HG03571 (cell line): Measurements from ENCODE around the gene ASCC2.

Source experiments
- ATAC-seq: cut with Tn5 transposase; IDR thresholded peaks from one replicate; pipeline ENCODE4 v1.9.1; 2021; ENCODE audit not compliant: unreplicated experiment

ASCC2 gene

DNA sequence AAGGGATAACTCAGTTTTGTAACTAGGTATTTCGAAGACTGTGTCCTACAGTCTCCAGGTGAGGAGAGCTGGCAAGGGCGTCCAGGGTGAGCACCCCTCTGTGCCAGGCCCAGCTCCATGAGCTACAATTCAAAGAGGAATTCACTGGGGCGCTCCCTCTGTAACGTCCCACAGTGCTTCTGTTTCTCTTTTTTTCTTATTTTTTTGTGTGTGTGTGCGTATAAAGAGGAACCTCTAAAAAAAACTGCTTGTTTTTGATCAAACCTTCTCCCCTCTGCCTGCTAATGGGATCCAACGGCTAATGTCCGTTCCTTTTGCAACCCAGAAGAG lies 17.1 kb downstream of the ASCC2 start:
- ATAC-seq: no peak

GRCh38 chr22:29819501-29819900 lies 18.6 kb downstream of the ASCC2 start:
- no peak for ATAC-seq

DNA sequence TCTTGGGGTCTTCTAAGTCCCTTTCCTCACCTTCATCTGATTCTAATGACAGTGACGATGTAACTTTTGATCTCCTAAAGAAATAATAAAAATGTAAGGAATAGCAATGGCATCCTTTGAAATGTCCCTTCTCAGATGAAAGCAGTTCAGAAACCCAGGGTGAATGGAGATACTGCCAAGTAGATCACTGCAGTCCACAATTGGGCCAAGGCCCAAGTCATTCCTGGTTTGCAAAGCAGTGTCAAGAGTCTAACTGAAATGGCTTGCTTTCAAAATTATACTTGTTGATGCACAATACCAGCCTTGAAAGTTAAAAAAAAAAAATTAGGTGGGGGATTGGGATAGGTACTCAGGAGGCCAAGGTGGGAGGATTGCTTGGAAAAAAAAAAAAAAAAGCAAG lies 20.4 kb downstream of the ASCC2 start:
- no peak for ATAC-seq

DNA sequence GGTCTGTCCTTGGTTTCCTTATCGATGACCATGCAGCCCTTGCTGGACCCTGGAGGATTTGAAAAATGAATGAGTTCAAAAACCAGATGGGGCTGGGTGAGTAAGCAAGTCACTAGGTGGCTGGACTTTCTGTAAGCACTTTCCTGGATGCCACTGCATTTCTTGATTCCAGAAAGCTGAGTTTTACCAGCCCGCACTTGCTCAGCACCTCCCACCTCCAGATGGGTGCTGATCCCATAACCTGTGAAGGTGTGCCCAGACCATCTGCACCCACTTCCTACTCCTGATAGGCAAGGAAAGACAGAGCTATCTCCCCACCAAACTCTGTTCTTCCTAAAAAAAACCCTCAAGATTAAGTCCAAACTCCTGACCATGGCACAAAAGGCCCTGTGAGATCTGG lies 21.1 kb downstream of the ASCC2 start:
- no peak for ATAC-seq

DNA sequence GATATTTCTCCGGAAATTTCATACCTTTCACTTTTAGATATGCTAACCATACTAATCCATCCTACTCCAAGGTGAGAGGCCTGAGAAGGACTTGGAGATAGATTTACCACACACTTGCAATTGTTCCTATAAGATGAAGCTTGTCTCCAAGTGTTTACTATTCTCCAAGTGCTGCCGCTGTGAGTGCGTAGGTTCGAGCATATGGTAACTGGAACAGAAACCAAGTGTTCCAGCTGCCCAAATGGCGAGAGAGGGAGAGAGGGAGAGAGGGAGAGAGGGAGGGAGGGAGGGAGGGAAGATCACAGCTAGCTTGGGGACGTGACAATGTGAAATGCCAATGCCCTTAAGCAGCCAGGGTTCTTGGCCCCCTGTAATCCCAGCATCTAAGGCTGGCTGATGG lies 21.5 kb downstream of the ASCC2 start:
- ATAC-seq: no peak

DNA sequence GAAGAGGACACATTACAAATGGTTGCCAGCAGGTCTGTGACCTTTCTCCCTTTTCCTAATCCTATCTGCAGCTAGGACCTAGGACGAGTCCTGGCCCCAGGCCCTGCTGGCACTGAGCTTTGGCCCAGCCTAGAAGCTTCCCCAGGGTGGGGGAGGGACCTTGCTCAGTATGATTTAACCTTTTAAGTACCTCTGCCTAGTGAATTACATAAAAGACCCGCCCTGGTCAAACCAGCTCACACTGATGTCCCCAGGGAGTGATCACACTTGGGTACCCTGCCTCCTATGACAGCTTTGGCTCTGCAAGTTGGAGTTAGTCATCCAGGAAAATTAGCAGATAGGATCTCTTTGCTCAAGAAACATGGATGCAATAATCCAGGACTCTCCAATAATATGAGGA lies 21.9 kb downstream of the ASCC2 start:
- no peak for ATAC-seq

DNA sequence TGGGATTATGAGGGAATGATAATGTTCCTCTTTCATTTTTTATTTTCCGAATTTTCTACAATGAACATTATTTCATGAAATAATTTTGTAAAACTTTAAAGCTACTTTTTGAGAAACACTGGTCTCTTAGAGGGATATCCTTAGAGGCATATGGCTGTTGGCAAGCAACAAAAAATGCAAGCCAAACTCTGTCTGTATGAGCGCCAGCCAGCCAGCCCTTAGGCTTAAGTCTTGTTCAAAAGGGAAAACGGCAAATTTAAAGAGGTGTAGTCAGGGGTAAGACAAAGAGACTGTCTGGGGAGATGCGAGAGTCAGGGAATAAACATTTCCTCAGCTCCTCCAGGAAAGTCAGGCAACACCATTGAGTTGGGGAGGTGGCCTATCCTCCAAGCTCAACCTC lies 22.5 kb downstream of the ASCC2 start:
- ATAC-seq: no peak

GRCh38 chr22:29814003-29814402 lies 24.1 kb downstream of the ASCC2 start:
- no peak for ATAC-seq

DNA sequence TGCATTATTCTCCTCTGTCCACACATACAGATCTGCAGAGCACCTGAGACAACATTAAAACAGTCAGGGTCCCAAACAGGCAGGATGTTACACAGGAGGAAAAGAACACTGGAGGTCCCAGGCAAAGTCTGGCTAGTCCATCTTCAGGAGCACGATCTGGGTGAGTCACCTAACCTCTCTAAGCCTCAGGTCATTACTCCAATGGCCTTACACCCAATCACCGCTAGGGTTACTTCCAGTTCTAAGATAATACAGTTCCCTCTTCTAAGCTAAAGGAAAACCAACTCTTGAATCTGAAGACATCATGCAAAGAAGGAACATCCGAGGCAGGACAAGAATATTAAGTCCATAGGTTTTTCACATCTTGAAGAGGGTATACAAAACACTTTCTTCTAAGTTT lies 24.5 kb downstream of the ASCC2 start:
- ATAC-seq: no peak

GRCh38 chr22:29813126-29813525 lies 24.9 kb downstream of the ASCC2 start:
- ATAC-seq: no peak

DNA sequence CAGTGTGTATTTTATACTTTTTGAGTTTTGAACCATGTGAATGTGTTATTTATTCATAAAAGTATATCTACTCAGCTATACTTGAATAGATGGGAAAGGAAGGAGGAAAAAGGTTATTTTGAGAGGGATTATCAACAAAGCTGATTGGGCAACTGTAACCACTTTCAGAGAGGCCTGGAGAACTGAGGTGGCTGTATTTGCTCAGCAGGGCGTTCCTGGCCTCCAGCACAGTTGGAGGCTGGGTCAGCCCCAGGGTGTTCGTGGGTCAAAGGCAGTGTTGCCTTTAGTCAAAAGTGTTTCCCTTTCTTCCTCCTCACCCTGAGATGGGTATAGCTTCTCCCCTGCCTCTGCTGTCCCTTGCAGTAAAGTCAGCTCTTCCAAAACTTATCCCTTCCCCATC lies 26.7 kb downstream of the ASCC2 start:
- ATAC-seq: no peak

- ATAC-seq: no peak
Measured at GRCh38 chr22:29810216-29810615, 27.9 kb downstream of the ASCC2 start.

GRCh38 chr22:29806196-29806595 lies 31.9 kb downstream of the ASCC2 start:
- no peak for ATAC-seq

DNA sequence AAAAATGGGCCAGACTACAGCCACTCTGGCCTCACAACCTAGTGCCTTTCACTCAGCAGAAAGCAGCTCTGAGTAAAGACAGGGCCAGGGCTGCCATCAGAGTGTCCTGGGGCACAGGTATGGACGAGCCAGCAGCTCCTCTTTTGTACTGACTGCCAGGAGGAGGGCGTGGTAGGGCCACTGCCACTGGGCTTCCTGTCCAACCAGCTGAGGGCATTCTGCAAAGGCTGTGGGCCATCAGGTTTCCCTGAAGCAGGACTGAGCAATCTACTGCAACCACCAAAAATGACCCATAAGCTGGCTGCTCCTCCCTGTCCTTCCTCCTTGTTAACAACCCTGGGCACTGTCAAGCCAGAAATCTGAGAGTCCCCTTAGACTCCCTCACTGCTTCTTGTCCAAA lies 33.1 kb downstream of the ASCC2 start:
- ATAC-seq: no peak

DNA sequence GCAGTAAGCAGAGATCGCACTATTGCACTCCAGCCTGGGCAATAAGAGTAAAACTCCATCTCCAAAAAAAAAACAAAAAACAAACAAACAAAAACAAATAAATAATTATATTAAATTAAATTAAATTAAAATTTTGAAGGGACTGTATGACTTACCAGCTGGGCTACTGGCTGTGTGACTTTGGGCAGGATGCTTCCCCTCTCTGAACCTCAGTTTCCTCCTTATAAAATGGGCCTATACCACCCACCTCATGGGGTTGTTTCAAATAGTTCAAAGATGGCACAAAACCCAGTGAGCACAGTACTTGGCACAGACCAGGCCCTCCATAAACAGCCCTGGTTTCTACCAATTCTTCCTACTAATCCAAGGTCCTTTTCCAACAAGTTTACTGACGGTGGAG lies 34.9 kb downstream of the ASCC2 start:
- no peak for ATAC-seq

DNA sequence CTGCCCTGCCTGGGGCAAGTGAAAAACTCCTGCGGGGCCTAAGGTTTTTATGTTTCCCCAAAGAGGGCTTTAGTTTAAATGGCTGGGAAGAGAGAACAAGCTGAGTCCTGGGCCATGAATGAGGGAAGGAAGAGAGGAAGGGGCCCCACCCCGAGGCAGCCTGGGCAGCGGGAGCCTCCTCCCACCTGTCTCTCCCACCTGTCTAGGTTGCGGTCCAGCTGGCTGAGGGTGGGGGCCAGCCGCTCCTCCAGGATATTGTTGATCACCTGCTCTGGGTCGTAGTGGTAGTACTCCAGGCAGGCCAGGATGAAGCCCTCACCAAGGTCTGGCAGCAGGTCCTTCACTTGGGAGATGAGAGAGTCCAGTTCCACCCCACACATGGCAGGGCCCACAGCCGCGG lies 36.3 kb downstream of the ASCC2 start:
- ATAC-seq: no peak

- no peak for ATAC-seq
Measured at GRCh38 chr22:29801153-29801552, 36.9 kb downstream of the ASCC2 start.

- ATAC-seq: no peak
Measured at GRCh38 chr22:29799217-29799680, 38.8 kb downstream of the ASCC2 start.

- no peak for ATAC-seq
Measured at GRCh38 chr22:29798801-29799200, 39.3 kb downstream of the ASCC2 start.

DNA sequence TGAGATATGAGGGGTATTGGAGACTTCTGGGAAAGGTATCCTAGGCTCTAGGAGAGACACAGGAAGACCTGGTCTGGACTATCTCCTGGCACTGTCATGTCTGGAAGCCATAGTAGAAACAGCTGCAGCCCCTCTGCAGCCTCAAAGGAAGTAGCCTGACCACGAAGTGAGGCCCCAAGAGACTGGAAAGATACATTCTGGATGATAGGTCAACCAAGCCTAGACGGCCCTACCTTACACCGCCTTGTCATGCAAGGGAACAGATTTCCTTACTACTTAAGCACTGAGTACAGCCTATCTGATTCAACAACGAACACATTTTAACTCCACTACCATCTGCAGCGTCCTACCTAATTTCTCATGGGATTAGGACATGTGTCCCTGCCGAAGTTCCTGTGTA lies 39.8 kb downstream of the ASCC2 start:
- ATAC-seq: no peak

GRCh38 chr22:29797351-29797750 lies 40.7 kb downstream of the ASCC2 start:
- ATAC-seq: no peak

DNA sequence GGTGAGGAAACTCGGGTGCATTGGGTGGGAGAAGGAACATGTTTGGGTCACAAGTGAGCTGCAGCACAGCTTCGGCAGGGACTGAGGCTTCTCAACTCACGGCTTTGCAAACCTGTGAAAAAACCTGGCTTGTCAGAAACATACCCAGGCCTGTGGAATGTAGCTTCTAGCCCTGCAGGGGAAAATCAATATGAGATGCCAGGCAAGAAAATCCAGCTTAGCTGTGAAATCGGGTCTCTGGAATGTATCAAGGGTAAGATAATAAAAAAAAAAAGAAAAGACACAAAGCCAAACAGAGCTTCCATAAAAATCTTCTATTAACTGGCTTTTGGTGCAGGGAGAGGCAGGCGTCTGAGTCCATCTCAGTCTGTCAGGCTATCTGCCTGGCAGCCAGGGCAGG lies 42.4 kb downstream of the ASCC2 start:
- no peak for ATAC-seq

DNA sequence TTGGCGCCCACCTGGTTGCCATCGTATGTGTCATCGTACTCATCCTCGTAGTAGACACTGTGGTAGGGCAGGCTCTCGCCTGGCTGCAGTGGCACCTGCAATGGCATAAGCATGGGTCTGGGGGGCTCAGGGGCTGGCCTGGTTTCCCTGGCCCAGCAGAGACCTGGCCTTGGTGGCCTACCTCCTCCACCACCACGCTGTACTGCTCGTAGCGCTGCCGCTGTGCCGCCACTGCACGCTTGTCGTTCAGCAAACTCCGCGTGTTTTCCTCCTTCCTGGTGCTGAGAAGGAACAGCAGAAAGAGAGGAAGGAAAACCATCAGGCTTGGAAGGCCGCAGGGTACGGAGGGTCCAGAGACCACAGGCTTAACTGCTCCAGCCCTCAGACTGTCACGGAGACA lies 44.7 kb downstream of the ASCC2 start:
- ATAC-seq: no peak

DNA sequence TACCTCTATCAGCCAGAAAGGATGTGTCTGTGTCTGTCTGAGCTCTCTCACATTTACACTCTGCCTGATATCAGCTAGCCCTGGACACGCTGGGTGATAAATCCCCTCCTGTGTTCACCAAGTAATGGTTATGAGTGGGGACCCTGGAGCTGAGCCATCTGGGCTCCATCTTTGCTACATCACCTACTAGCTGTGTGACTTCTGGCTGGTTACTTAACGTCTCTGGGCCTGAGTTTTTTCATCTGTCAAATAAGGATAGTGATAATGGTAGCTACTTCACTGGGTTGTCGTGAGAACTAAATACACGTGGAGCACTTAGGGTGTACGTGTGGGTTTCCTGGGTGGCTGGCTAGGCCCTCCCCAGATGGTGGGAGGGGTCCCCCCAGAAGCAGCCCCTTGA lies 48.0 kb downstream of the ASCC2 start:
- ATAC-seq: no peak
